SK-N-MC (cell line): ENCODE data around the gene WIZ.

Experiments
- DNase-seq: peaks from one replicate; pipeline ENCODE4 v3.0.0-alpha.2; 2011; ENCODE audit warnings: low read depth, low spot score
- H3K27ac ChIP-seq: fragments of 200-600 bp; sonication (generic); 2 replicates; pipeline ENCODE4 v1.5.1; 2016; ENCODE audit warnings: mixed run types
- H3K36me3 ChIP-seq: fragments of 200-600 bp; sonication (generic); 2 replicates; pipeline ENCODE4 v1.6.1; 2017; ENCODE audit warnings: antibody characterized with exemption, low read length, mixed read lengths; ENCODE audit not compliant: insufficient read depth
- H3K4me3 ChIP-seq: fragments of 200-600 bp; sonication (generic); 2 replicates; pipeline ENCODE4 v1.5.1; 2016
- H3K9ac ChIP-seq: fragments of 200-600 bp; sonication (generic); 2 replicates; pipeline ENCODE4 v1.8.0; 2017; ENCODE audit warnings: mixed run types, mixed read lengths; ENCODE audit not compliant: insufficient read length
- H3K9me3 ChIP-seq: fragments of 200-600 bp; sonication (generic); 2 replicates; pipeline ENCODE4 v1.6.1; 2017; ENCODE audit warnings: low read depth, mild to moderate bottlenecking, antibody characterized with exemption, low read length, moderate library complexity, mixed read lengths
- EZH2 ChIP-seq: fragments of 200-600 bp; sonication (generic); IDR thresholded peaks from one replicate; pipeline ENCODE4 v1.6.1; 2017; ENCODE audit warnings: antibody characterized with exemption
- FOXP2 ChIP-seq: optimal IDR thresholded peaks from 2 replicates; pipeline ENCODE3; 2011; ENCODE audit warnings: mild to moderate bottlenecking, moderate library complexity; ENCODE audit not compliant: insufficient read depth; ENCODE audit errors: extremely low read length, control extremely low read depth
- POLR2AphosphoS5 ChIP-seq: IDR thresholded peaks from 2 replicates; pipeline ENCODE4 v1.6.1; 2012; ENCODE audit warnings: mild to moderate bottlenecking, low read depth, low read length, borderline replicate concordance

WIZ gene

GRCh38 chr19:15468675-15469512, 19.1 kb upstream of the WIZ start:
- DNase-seq: no peak
- TF ChIP-seq POLR2AphosphoS5 (no peak), EZH2 (no peak), FOXP2 (no peak)
- Histone ChIP-seq H3K36me3 (no peaks in the 10 kb centered on the region), H3K4me3 (0 out of 2 replicates have a peak overlapping the region, but pooled peaks have one; percentile 12), H3K27ac (no peak overlapping the region; the same call in 1 of the 2 replicates), H3K9ac (no peak overlapping the region), H3K9me3 (no peaks in the 10 kb centered on the region)

GRCh38 chr19:15467734-15468214, 18.0 kb upstream of the WIZ start:
- DNase-seq: no peak
- no peak overlapping the region for H3K9ac ChIP-seq
- H3K27ac ChIP-seq: no peak overlapping the region
- no peaks in the 10 kb centered on the region for H3K9me3 ChIP-seq
- no peak for TF ChIP-seq POLR2AphosphoS5
- TF ChIP-seq FOXP2: no peak
- no peaks in the 10 kb centered on the region for H3K36me3 ChIP-seq
- H3K4me3 ChIP-seq: no peak overlapping the region

GRCh38 chr19:15466851-15467733, 17.3 kb upstream of the WIZ start:
- H3K27ac ChIP-seq: no peak overlapping the region

GRCh38 chr19:15464394-15465385, 14.9 kb upstream of the WIZ start, which contains the start of gene RASAL3:
TSS of gene RASAL3 (minus strand) at chr19:15464544. CDS start at chr19:15464358, 186 bp downstream.
- H3K4me3 ChIP-seq: no peak within 1 kb of the TSS
- no peak for DNase-seq
- no peaks in the 10 kb centered on the region for H3K36me3 ChIP-seq
- no peak within 1 kb of the TSS for H3K9ac ChIP-seq
- H3K27ac ChIP-seq: no peak within 1 kb of the TSS
- H3K9me3 ChIP-seq: no peaks in the 10 kb centered on the region
- TF ChIP-seq FOXP2 (no peak), POLR2AphosphoS5 (no peak), EZH2 (no peak)

More at GRCh38 chr19:15466851-15467733, 17.3 kb upstream of the WIZ start:
- Histone ChIP-seq H3K9ac (no peak overlapping the region), H3K9me3 (no peaks in the 10 kb centered on the region), H3K36me3 (no peaks in the 10 kb centered on the region), H3K4me3 (no peak overlapping the region)
- no peak for DNase-seq
- no peak for TF ChIP-seq EZH2
- TF ChIP-seq FOXP2: no peak
- no peak for TF ChIP-seq POLR2AphosphoS5

- Histone ChIP-seq H3K36me3 (no peaks in the 10 kb centered on the region), H3K9ac (no peak overlapping the region), H3K9me3 (no peaks in the 10 kb centered on the region), H3K27ac (no peak overlapping the region), H3K4me3 (no peak overlapping the region)
- DNase-seq: no peak
- no peak for TF ChIP-seq POLR2AphosphoS5
- no peak for TF ChIP-seq EZH2
- no peak for TF ChIP-seq FOXP2
These were observed 14.2 kb upstream of the WIZ start for GRCh38 chr19:15463861-15464371.

- no peaks in the 10 kb centered on the region for H3K9me3 ChIP-seq
- no peak overlapping the region for H3K27ac ChIP-seq
These were observed 11.9 kb upstream of the WIZ start for GRCh38 chr19:15461694-15462093.

GRCh38 chr19:15457701-15458484, 8.1 kb upstream of the WIZ start:
- TF ChIP-seq POLR2AphosphoS5 (no peak), EZH2 (no peak)
- Histone ChIP-seq H3K36me3 (no peaks in the 10 kb centered on the region), H3K9me3 (no peaks in the 10 kb centered on the region), H3K9ac (no peak overlapping the region), H3K27ac (no peak overlapping the region), H3K4me3 (no peak overlapping the region)
- DNase-seq: no peak

More at GRCh38 chr19:15461694-15462093, 11.9 kb upstream of the WIZ start:
- TF ChIP-seq POLR2AphosphoS5: no peak
- no peak for TF ChIP-seq FOXP2
- TF ChIP-seq EZH2: no peak
- Histone ChIP-seq H3K4me3 (no peak overlapping the region), H3K36me3 (no peaks in the 10 kb centered on the region), H3K9ac (no peak overlapping the region)
- DNase-seq: no peak
